ENCODE results near the gene RPS21.

Gene RPS21

DNA sequence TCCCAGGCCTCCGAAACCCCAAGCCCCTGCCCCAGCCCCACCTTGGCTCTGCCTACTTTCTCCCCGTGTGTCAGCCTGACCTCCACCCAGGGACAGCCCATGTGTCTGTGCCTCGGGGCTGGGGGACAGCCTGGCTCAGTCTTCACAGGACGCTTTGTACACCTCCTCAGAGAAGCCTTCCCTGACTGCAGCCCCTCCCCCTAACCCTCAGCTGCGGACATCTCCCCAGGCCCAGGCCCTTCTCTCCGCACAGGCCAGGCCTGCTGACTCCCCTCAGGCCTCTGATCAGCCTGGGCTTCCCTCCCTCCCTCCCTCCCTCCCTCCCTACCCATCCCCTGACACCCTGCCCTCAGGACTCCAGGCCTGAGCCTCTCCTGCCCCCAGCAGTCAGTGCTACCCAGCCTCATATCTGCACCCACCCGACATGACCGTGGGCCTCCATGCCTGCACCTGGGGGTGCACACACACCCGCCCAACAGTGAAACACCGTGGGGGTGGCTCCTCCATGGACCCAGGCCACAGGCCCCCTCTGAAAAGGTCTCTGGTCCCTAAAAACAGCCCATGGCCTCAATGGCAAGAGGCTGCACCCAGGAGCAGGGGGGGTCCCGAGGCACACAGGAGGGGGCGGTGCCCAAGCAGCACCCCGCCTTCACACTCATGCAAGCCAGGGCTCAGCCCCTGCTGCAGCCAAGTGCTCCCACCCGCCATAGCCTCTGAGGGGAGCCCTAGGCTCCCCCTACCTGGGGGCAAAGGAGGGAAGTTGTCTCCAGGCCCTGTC lies 32.7 kb upstream of the RPS21 start:
- DNase-seq (ENCODE audit: low spot score): no peak

DNA sequence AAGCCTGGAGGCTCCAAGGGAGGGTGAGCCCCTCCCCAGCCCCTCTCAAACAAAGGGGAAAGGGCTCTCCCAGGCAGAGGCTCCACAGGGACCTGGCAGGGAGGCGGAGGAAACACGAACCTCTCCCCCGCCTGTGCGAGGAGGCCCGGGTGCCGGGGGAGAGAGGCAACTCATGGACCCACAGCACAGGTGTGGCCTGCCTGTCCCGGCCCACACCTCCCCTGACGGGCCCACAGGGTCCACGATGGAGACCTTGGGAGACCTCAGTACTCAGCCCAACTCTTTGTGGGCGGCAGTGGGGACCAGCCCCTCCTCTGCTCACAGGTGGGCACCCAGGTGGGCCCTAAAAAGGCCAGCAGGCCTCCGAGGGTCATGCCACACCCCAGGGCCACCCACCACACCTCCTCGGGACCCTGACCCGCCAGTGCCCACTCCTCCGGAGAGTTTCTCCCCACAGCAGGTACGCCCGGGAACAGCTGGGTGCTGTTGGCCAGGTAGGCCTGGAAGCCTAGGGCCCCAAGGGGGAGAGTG lies 32.0 kb upstream of the RPS21 start:
- DNase-seq (ENCODE audit: low spot score): no peak

DNA sequence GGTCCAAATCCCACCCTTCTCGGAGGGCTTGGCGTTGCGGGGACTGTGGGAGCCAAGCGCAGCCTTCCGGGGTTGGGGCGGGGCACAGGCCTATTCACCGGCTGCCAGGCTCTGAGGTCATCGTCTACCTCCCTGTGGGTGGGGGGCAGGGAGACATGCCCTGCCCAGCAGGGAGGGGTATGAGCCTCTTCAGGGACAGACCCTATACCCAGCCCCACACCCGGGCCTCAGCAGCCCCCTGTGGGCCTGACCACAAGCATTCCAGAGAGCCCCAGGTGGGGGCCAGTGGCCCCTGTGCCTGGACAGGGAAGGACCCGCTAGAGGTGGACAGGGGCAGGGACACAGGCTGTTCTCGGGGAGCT lies 31.4 kb upstream of the RPS21 start:
- DNase-seq (ENCODE audit: low spot score): no peak

DNA sequence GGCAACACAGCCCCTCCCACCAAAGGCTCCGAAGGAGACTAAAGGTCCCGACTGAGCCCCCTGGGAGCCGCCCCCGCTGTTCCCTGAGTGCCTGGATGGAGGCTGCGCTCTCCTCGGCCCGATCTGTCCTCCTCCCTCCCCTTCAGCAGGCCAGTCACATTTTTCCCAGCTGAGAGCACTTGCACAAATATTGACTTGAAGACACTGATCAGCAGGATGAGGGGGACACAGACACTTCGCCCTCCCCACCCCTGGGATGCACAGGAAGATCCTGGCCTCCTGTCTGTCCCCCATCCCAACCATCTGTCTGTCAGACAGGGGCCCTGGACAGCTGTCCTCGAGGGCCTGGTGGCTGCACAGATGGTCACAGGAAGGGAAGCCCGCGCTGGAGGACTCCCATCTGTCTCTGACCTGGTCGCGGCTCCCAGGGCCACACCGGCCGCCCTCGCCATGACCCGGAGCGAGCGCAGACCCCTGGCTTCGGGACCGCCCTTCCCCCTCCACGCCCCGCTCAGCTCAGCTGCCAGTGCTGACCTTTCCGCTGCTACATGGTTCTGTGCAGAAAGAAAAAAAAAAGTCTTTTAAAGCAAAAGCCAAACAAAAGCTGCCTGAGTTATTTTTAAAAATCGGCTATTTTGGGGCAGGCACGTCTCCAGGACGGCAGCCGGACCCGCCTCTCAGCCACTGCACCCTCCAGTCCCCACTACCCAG lies 30.9 kb upstream of the RPS21 start:
- no peak for DNase-seq (ENCODE audit: low spot score)

DNA sequence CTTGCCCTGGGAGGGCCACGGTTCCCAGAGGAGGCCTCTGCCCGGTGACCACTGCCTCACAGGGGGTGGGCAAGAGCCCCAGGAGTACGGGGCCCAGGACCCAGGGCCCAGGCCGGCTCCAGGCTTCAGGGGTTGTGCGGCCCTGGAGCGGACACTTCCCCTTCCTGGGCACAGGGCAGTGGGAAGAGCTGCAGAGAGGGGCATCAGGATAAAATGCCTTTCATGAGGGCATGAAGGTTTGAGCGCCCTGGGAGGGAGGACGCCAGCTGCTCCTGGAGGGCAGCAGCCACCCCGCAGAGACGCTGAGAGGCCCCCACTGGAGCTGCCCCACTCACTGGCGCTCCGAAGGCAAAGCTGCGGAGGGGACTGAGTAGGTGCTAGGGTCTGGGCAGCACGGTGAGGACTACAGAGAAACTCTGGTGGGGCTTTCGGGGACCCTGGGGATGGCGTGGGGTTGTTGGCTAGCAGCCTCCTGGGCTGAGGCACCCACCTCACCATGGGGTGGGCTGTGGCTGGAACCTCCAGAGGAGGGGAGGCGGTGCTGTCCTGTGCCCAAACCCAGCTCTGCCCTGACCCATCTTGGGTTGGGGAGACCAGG lies 30.2 kb upstream of the RPS21 start:
- DNase-seq (ENCODE audit: low spot score): no peak

DNA sequence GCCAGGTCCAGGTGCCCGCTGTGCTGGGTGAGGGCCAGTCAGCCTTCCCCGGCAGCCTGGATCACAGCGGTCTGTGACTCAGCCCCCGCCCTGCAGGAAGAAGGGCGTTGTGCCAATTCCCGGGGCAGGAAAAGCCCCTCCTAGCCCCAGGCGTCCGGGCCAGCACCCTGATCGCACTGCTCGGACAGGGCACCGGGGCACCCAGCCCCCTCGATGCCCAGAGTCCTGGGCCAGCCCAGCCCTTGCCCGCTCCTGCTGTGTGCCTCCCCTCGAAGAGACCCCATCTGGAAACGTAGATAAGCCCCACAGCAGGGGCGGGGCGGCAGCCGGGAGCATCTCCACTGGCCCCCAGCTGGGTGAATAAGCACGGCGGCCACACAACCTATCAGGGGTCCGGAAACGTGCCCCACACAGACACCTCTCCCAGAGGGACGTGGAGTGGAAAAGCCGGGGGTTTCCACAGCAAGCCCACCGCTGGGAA lies 29.7 kb upstream of the RPS21 start:
- no peak for DNase-seq (ENCODE audit: low spot score)

DNA sequence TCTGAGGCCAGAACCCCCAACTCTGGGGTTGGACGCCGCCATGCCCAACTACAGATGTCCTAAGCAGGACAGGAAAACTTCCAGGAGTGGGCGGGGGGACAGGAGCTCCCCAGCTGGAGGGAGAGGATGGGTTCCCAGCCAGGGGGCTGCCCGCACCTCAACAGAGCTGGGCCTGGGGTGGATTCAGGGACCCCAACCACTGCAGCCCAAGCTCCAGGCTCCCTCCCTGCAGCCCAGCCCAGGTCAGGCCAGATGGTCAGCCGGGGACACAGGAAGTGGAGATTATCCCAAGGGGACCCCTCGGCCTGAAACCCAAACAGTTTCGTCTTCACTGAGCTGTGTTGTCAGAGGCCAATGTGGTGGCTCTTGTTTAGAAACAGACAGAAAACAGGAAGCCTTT lies 29.2 kb upstream of the RPS21 start:
- no peak for DNase-seq (ENCODE audit: low spot score)

DNA sequence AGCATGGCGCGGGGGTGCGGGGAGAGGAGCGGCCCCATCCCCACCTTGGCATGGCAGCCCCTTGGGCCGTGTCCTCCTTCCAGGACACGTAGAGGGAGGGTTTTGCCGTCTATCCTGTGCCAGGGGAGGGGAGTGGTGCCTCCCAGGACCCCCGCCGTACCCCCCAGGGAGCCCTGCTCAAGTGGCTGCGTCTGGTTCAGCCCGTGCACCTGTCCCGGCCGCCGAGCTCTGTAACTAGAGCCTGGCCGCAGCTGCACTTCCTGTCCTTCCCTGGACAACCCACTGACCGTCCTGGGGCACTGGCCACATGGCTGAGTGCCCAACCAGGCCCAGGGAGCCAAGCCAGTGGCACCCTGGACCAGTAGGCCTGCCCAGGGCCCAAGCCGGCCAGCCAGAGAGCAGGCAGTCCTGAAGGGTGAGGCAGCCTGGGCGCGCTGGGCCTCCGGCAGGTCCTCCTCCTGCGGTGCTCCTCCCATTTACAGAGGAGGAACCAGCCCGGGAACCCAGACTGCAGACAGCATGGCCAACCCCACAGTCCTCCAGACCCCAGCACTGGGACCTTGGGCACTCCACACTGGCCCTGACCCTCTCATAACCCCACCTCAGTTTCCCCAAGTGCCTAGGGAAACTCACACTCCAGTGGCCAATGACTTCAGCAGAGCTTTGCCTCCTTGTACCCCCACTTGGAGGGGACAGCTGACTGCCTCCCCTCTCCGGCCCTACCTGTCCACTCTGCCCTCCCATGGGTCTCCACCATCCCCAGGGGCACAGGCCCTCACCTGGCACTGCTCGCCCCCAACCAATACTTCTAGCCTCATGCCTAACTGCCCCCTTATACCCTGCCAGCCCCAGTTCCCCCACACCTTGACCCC lies 28.5 kb upstream of the RPS21 start:
- DNase-seq (ENCODE audit: low spot score): no peak

DNA sequence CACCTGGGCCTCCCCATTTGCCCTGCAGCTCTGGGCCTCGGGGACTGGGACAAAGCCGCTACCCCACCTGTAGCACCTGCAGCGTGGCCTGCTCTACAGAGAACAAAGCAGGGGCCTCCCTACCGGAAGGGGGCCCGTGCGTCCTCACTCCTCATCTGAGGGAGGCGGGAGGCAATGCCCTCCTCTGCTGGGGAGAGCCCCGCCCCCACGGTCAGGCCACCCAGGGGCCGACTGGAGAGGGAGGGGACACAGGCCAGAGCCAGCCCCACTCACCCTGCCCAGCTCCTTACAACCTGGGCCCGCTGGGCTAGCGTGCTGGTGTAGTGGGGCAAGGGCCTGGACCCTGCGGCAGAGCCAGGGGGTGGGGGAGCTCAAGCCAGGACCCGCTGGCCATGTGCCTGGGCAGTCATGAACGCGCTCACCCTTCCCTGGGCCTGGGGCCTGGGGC lies 27.8 kb upstream of the RPS21 start:
- no peak for DNase-seq (ENCODE audit: low spot score)

DNA sequence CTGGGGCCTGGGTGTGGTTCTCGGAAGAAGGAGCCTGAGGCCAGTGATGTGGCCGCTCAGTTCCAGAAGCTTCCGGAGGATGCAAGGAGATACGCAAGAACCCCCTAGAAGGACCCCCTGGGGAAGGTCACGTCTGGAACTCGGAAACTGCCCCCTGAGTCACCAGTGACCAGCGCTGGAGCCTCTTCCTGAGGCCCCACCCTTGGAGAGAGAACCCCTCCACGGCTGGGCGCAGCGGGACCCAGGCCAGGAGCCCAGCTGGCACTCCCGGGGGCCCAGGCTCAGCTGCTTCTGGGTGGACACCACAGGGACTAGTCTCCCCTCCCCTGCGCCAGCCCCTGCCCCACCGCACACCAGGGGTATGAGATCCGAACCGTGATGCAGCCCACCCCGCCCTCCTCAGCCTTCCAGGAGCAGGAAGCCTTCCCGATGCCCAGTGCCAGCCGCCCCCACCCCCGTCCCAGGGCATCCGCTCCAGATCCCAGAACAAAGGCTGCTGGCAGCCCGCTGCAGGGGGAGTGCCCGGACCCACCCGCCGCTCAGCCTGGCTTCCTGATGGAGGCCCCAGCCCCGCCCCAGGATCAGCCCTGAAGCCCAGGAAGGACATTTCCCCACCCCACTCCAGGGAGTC lies 27.3 kb upstream of the RPS21 start:
- DNase-seq (ENCODE audit: low spot score): no peak

DNA sequence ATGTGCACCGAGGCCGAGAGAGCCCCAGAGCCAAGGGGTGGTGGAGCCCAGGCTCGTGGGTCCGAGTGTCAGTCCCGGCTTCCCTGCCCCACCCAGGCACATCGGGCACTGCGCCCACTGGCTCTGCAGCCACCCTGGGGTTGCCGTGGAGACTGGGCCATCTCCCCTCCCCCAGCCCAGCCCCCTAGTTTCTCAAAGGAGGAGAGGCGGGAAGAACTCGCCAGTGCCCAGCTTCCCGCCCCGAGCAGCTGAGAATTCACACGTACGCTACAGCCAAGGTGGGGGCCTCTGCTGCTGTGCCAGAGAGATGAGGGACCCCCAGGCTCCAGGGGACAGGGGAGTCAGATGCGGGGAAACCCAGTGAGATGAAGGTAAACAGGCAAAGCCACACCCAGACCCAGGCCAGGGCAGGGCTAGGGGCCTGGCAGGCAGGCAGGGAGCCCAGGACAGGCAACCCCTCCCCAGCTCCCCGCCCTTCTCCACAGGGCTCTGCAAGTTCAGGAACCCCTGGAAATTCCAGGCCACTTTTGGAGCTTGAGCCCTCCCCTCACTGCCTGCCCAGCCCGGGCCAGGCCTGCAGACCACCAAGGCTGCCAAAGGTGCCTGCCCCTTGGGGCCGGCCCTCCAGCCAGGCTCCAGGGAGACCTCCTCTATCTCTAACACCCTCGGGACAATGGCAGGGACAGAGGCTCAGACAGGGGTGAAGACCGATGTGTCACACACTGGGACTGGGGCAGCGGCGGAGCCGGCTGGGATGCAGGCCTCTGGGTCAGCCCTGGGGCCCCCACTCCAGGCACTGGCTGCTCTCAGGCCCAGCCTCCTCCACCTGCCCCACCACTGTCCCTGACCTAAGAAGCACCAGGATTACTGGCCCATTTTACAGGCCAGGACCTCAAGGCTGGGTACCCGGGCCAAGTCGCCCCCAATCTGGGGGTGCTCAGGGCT lies 25.8 kb upstream of the RPS21 start:
- DNase-seq (ENCODE audit: low spot score): no peak

DNA sequence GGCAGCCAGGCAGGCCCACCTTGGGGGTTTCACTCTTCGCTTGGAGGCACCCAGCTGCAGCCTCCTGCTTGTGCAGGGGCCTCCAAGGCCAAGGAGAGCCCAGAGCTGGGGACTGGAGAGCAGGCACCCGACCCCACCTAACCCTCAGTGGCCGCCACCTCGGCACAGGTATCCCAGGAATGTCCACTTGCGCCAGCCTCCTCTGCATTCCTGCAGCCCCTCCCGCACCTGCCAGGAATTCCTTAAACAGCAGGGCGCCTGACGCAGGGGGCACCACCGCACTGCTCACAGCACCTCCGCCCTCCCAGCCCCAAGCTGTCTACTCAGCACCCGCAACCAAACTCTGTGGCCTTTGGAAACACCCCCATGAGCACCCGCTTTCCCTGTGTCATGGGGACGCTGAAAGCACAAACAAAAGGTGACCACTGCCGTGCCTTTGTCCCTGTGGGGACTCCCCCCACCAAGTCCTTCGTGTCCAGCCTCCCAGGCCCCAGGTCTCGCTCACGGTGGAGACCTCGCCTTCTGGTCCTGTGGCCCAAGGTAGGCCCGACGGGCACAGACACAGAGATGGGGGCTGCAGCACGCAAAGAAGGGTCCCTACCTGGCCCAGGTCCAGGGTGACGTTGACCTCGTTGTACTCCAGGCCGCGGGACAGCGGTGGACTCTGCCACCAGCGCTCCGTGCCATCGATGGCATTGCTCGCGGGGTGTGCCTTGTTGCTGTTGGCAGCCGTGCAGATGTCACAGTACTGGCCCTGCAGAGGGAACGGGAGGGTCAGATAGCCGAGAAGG lies 24.9 kb upstream of the RPS21 start:
- DNase-seq (ENCODE audit: low spot score): no peak

DNA sequence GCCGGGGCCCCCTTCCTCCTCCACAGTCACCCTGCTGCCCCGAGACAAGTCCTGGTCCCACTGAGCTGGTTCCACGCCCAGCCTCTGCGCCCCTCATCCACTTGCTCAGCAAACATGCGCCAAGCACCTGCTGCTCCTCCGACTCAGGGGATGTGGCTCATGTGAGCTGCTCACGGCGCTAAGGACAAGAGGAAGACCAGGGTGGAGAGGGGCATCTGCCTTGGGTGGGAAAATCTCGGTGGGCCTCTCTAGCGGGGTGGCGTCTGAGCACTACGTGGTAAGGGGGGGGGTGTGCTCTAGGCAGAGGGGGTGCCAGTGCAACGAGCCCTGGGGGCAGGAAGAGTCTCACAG lies 24.3 kb upstream of the RPS21 start:
- DNase-seq (ENCODE audit: low spot score): no peak

DNA sequence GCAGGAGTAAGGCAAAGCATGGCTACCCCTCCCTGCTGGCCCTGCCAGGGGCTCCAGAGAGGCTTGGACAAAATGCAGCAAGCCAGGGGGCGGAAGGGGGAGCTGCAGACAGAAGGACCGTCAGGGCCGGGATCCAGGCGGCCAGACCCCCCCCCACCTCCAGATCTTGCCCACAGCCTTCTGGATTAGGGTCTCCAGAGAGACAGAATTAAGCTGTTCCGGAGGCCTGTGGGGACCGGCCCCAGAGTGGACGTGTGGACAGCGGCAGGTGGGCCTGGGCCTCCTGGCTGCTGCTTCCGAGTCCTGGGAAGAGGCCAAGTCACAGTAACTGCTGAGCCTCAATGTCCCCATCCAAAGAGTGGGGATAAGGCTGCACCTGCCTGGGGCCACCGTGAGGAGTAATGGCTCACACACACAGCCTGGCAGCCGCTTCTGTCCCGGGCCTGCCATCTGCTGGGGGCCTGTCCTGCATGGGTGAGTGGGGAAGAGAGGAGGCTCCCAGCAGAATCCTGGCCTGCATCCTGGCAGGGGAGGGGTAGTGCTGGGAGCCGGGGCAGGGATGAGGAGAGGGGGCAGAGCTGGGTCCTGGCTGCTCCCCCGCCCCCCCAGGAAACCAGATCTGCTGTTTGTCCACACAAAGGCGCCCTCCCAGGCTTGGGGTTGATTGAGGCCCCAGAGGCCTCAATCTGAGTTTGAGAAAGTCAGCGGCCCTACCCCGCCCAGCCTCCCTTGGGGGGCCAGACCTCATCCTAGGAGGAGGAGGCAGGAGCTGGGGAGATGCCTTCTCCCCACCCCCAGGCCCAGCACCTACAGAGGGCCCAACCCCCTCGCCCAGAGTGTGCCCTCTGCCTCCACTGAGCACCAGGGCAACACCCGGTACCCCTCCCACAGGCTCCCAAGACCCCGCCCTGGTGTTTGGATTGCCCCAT lies 23.6 kb upstream of the RPS21 start:
- DNase-seq (ENCODE audit: low spot score): no peak

DNA sequence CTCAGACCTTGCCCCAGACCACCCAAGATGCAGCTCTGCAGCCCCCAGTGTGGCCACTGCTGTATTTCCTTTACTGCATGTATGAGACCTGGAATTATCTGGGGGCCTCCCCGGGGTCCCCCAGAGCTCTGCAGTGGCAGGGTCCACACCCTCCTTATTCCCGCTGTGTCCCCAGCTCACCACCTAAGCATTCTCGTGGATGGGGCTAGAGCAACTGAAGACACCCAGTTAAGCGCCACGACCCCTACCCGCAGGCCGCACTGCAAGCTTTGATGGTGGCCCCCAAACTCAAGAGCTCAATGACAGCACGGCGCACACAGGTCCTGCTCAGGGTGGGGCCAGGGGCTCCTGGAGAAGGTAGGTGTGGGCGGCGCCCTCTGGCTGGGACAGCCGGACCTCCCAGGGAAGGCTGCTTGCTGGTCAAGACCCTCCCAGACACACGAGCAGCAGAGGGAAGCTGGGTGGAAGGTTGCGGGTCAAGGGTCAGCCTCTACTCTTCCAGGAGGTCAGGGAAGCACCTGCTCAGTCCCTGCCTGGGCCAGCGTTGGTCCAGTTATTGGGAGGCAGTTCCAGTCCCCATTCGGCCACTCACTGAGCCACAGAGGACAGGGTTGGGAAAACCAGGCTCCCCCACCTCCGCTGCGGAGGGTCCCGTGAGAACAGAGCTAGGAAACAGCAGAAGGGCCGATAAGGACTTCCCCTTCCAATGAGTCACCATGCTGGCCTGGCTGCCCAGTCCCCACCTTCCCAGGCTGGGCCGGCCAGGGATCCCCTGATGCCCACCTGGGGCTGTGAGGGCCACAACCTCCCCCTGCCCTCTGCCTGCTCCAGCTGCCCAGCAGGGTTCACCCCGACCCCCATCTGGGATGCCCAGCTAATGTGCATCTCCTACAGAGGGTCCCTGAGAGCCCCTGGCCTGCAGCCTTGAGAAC lies 22.7 kb upstream of the RPS21 start:
- DNase-seq (ENCODE audit: low spot score): no peak

DNA sequence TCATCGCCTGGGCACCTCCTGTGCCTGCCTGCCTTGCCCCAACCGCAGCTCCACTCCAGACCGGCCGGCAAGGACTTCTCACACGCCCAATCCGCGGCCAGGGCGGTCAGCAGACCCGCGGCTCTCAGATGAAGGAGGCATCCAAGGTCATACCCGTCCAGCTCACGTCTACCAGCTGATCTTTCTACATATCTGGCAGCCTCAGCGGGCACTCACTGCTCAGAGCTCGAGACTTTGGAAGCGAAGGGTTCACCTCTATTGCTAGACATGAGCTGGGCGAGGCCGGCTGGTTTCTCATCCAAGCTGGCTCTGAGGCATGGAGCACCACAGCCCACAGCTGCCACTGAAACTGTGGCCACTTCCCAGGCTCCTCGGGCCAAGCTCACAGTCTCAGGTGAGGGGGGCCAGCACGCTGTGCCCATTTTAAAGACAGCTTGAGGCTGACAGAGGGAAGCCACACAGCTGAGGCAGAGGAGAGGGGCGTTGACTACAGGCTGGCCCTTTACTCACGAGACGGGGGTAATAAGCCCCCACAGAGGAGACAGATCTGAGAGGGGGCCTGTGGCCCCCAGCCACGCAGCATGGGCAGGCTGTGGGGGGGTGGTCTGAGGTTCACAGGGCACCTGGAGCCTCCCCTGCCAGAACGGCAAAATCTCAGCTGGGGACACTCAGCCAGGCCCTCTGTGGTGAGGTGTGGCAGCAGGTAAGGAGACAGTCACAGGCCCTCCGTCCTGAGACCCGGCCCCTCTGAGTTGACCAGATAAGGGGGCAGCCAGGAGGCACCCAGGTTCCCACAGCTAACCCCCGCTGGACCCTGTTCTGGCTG lies 21.8 kb upstream of the RPS21 start:
- DNase-seq (ENCODE audit: low spot score): no peak

Measured in germinal center (tissue), 1 donor.